Activated naive CD8-positive, alpha-beta T cell treated with anti-CD3 and anti-CD28 coated beads, Interleukin-2, amount 50 U/mL, for 16 hours (primary cell): Measurements from ENCODE around the gene PNMA8C.
A peak's percentile ranks its signal among the peaks of the same experiment; 100 is the strongest.
"Not testable (repeated sequence)": the region's sequence is repeated elsewhere in the genome, so short reads cannot be mapped to it uniquely, and the experiment has no call there.

Experiments
- DNase-seq: peaks from one replicate; pipeline ENCODE4 v3.0.0-alpha.2; 2020; ENCODE audit warnings: low read depth, low spot score

Gene PNMA8C

DNA sequence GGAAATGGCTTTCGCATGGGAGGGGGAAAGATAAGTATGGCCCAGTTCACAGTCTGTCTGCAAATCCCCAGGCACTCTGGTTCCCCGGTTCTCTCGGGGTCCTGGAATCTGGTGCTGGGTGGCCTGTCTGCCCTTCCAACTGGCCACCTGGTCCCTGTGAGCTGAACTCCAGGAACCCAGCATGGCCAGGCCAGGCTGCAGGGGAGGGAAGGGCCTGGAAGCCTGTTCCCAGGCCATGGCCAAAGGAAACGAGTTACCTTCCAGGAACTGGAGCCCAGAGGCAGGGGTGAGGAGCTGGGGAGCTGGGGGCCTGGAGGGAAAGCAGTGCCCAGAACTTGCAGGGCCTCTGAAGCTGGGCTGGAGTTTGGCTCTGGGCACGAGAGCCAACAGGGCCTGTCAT lies 19.1 kb upstream of the PNMA8C start:
- no peak for DNase-seq

DNA sequence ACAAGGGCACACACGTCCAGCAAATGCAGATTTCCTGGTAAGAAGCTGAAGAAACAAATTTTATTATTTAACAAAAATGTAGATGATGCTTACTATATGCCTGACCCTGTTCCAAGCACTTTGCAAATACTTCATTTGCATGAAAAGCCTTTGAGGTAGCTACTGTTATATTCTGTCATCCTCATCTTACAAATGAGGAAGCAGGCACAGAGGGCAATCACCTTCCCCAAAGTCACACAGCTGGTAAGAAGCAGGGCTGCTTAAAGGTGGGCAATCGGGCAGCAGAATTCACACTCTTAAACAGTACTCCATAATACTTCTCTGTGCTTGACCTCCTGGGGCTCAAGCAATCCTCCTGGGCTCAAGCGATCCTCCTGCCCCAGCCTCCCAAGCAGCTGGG lies 18.3 kb upstream of the PNMA8C start:
- DNase-seq, result no peak

DNA sequence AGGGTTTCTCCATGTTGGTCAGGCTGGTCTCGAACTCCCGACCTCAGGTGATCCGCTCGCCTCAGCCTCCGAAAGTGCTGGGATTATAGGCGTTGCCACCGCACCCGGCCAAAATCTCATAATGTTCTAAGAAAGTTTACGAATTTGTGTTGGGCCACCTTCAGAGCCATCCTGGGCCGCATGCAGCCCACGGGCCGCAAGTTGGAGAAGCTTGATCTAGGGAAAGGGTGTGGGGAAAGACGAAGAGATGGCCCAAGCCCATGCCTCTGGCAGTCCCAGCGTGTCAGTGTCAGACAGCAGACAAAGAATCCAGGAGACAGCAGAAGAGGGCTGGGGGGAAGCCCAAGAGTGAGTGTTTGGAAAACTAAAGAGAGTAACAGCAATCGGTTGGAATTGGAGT lies 17.3 kb upstream of the PNMA8C start:
- no peak for DNase-seq

DNA sequence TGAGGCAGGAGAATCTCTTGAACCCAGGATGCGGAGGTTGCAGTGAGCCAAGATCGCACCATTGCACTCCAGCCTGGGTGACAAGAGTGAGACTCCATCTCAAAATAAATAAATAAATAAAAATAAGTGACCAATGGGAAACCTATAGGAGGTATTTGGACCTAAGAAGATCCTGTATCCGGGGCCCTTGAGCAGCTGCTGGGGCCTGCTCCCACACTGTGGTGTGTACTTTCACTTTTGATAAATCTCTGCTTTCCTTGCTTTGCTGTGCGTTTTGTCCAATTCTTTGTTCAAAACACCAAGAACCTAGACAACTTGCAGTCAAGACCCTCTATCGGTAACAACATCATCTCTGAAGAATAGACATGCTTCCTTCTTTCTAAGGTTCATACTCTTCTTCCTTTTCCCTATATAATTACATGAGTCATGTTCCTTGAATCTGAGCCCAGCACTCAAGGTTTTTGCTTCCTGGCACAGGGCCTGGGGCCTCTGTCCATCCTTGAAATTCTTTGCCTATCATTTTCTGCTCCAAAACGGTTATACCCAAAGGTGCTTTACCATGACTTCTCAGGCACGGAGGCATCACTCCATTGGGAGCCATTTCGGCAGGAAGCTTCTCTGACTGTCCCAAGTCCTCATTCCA lies 14.2 kb upstream of the PNMA8C start:
- DNase-seq, result no peak

DNA sequence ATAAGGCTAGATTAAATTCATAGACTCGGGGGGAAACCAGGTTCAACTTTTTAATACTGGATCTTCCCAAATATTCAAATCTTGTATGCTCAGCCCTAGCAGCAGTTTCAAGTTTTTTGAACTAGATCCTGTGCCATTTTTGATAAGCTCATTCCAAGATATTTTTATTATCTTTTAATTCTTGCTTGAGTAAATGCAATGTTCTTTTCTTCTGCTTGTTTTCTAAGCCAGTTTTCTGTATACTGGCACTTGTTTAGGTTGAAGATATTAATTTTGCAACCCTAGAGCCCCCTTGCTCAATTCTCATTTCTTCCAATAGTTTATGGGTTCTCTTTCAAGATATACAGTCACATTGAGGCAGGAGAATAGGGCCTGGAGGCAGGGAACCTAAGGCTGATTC lies 13.1 kb upstream of the PNMA8C start:
- DNase-seq, result no peak

DNA sequence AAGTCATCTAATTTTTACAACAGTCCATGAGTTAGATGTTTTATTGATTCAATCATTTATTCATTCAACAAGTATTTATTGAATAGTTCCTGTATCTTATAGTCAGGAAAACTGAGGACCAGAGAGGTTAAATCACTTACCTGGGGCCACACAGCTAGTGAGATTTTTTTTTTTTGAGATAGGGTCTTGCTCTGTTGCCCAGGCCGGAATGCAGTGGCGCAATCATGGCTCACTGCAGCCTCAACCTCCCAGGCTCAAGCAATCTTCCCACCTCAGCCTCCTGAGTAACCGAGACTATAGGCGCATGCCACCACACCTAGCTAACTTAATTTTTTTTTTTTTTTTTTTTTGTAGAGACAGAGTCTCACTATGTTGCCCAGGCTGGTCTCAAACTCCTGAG lies 7.0 kb upstream of the PNMA8C start:
- not testable (repeated sequence) for DNase-seq

DNA sequence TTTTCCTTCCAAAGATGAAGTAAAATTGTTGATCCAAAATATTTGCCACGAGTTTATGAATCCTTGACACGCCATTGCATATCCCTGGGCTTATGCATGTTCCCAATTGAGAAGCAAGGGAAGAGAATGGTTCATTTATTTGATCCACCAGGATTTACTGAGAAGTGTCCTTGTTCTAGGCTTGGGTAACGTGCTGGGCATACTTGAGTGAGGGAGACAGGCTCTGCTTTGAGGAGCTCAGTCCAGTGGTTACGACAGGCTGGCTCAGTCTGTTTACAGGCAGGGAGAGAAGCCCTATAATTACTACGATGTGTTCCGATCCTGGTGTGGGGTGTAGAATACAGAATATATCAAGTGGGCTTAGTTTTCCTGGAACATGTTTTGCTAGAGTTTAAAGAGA lies 6.3 kb upstream of the PNMA8C start:
- no peak for DNase-seq

DNA sequence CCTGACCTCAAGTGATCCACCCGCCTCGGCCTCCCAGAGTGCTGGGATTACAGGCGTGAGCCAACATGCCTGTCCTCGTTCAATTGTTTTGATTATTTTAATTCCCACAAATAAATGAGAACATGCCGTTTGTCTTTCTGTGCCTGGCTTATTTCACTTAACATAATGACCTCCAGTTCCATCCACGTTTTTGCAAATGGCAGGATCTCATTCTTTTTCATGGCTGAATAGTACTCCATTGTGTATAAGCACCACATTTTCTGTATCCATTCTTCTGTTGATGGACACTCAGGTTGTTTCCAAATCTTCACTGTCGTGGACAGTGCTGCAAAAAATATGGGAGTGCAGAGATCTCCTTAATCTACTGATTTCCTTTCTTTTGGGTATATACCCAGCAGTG lies 4.7 kb upstream of the PNMA8C start:
- DNase-seq, result not testable (repeated sequence)

DNA sequence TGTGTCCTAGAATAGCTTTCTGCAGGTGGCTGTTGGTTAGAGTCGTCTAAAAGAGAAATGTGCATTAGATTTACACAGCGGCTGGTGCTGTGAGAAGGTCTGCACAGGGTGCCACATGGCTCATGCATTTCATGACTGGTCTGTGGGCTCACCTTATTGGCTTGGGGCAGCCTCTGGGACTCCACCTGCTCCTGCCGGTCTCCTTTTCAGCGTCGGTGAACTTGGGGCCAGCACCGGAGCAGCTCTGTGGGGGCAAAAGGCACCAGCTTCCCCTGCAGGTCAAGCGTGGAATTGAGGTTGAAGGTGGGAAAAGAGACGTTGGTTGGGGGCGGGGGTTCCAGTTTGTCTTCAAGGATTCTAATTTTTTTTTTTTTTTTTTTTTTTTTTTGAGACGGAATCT lies 3.1 kb upstream of the PNMA8C start:
- no peak for DNase-seq

DNA sequence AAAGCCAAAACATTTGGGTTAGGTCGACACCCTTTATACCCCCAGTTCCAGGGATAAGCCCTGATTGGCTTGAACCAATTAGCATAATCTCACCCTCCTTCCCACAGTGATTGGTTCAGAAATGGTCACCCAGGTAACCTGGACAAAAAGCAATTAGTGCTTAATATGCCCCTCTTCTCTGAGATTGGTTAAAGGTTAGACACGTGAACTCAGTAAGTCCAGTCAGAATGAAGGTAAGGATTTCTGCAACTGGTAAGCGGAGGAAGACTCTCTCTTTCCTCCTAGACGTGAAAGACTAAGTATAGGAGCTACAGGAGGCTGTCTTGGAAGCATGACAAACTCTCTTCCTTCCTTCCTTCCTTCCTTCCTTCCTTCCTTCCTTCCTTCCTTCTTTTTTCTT lies 1.3 kb upstream of the PNMA8C start:
- no peak for DNase-seq

DNA sequence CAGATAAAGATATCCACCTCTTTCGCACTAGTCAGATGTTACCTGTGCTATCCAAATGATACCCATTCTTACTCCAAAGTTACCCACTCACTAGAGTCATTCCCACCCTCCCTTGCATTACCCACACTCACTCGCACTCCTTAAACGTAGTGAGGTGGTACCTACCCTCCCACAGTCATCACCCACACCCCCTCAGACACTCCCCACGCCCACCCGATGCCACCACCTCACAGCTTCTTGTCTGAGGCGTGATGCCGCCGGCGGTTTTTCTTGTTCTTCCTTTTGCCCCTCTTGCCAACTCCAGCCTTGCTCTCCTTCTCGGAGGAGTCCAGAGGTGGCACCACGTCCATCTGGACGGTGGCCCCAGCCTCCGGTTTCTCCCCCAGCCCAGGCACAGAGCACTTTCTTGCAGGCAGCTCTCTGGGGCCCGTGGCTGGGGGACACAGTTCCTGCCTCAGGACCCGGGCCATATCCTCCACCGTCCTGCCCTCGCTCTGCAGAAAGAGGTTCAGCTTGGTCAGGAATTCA lies 1.2 kb downstream of the PNMA8C start:
- no peak for DNase-seq

DNA sequence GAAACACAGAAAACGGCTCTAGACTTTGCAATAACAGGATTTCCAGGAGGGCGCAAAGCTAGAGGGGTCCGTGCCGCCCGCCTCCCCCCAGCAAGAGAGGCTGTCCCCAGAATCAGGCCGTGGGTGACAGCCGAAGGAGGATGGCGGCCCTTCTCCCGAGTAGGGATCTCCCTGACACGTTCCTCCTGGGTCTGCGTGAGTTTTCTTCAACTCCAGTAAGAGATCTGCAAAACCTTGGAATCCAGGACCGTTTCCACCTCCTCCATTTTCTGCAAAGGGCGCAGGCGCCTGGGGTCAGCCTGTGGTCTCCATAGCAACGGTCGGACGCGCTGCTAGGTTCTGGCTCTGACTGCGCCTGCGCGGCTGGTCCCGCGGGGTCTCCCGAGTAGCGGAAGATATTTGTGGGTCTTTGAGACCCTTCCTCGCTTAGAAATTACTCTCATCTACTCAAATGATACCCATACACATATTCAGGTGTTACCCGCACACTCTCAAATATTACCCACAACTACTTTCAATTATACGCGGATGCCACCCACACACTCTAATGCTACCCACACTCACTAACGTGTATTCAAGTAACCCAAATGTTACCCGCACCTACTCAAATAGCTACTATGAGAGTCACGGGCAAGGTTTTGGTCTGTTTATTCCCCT lies 2.1 kb downstream of the PNMA8C start:
- peak; percentile 30 for DNase-seq

DNA sequence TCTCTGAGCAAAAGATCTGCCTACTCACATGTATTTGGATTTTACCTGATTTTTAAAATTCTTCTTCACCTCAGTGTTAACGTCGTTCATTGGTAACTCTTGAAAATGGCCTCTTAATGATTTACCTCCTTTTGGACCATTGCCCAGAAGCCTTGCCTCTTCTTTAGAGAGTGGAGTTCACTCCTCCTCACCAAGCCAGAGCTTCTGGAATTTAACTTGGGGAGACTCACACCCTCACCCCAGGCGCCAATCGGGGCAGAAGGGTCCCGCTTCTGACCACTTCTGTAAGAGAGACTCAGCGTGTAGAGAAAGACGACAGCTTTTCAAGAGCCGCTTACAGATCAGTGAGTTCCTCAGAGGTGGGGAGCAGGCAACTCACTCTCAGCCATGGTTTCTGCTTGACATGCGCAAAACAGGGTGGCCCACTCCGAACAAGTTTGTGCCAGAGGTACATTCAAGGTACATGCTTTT lies 2.7 kb downstream of the PNMA8C start:
- no peak for DNase-seq

DNA sequence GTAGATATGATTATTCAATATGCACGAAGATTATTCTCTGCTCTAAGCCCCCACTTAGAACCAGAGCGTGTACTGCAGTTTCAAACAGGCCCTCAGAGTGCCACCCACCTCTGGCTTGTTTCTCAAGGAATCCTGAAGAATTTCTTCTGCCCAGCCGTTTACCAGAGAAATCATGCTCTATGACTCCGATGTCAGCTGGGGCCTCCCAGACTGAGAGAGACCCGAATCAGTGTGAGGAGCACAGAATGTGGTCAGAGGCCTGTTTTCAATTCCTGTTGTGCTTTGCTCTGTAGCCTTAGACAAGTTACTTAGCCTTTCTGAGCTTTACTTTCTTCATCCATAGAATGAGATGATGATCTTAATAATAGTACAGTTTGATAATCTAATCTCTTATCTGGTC lies 5.5 kb downstream of the PNMA8C start:
- DNase-seq, result no peak

DNA sequence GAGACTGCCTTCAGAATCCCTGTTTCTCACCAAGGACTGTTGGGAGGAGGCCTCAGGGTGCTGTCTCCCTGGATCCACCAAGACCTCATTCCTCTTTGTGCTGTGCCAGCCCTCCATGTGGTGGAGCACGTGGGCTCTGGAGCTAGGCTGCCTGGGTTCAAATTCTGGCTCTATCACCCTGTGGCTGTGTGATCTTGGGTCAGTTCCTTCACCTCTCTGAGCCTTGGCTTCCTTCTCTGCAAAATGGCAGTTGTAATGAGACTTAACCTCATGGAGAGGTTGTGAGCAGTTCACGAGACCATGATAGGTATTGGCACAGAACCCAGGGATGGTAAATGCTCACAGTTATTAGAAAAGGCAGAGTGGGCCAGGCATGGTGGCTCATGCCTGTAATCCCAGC lies 6.4 kb downstream of the PNMA8C start:
- DNase-seq, result no peak

DNA sequence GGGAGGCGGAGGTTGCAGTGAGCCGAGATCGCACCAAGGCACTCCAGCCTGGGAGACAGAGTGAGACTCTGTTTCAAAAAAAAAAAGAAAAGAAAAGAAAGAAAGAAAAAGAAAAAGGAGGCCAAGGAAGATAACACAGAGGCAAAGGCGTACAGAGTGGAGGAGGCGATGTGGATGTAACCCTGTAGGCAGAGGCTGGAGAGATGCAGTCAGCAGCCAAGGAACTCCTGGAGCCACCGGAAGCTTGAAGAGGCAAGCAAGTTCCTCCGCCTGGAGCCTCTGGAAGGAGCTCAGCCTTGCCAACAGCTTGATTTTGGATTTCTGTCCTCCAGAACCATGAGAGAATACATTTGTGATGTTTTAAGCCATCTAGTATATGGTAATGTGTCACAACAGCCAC lies 8.7 kb downstream of the PNMA8C start:
- DNase-seq, result no peak

DNA sequence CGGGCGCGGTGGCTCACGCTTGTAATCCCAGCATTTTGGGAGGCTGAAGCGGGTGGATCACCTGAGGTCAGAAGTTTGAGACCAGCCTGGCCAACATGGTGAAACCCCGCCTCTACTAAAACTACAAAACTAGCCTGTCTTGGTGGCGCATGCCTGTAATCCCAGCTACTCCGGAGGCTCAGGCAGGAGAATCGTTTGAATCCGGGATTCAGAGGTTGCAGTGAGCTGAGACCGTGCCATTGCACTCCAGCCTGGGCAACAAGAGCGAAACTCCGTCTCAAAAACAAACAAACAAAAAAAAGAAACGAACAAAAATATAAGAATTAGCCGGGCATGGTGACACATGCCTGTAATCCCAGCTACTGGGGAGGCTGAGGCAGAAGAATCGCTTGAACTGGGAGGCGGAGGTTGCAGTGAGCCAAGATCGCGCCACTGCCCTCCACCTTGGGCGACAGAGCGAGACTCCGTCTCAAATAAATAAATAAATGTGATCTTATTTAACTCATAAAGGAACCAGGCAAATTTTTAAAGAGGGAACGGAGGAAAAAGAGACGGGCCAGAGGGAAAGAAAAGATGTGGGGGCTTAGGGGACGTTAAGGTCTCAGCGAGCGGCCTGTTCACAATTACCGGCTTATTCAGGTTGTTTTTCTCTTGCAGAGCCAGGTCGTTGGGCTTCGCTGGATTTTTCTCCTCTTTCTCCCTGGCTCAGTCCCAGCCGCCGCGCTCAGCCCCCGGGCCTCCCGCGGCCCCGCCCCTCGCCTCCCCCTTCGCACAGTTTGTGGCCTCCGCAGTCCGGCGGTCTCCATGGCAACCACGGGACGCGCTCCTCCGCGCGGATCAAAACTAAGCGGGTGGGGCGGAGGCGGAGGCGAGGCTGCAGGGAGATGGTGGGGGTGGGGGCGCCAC lies 12.7 kb downstream of the PNMA8C start:
- DNase-seq, result not testable (repeated sequence)

DNA sequence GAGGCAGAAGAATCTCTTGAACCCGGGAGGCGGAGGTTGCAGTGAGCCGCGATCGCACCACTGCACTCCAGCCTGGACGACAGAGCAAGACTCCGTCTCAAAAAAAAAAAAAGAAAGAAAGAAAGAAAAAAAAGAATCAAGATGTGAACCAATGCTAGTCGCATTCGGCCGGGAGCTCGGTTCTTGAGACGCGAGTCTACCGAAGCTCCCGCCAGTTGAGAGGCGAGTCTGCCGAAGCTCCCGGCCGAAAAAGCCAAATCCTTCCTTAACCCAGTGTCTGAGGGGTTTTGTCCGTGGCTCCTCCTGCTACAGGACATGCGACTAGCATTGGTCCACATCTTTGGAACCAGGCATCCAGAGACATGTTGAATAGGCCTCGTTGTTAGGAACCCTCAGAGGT lies 13.8 kb downstream of the PNMA8C start:
- not testable (repeated sequence) for DNase-seq

DNA sequence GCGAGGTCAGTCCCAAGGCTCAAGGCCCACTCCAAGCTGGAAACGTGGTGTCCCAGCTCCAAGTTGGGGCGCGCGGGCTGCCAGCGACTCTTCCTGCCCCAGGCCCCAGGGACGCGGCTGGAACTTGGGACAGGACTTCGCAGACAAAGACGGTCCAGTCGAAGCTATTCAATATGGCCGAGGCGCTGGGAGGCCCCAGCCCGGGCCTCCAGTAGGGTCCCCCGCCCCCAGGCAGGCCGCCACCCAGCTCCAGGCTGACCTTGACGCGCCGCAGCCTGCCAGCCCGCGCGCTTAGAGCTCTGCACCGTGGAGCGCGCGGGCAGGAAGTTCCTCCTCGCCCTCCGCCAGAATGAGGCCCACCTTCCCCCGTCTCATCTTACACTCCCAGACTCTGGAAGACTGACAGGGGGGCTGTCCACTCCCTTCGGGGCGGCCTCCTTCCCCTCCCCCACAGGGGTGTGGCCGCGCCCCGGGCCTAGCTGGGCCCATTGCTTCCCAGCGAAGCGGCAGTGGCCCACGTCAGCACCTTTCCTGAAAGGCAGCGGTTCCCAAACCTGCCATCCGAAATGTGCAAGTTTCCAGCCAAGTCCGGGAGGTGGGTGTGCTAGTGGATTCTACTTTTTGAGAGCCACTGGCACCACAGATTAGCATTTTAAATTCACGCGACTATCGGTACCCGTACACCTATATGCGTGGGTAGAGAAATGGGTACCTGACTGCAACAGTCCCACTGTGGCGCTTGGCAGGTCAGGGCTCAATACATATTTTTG lies 15.3 kb downstream of the PNMA8C start, which contains the start of gene CCDC8:
Gene CCDC8 (minus strand): TSS at position 303 of the 770 bp plus-strand sequence. CDS start 754 bp downstream, outside the sequence.
- DNase-seq, result no peak

DNA sequence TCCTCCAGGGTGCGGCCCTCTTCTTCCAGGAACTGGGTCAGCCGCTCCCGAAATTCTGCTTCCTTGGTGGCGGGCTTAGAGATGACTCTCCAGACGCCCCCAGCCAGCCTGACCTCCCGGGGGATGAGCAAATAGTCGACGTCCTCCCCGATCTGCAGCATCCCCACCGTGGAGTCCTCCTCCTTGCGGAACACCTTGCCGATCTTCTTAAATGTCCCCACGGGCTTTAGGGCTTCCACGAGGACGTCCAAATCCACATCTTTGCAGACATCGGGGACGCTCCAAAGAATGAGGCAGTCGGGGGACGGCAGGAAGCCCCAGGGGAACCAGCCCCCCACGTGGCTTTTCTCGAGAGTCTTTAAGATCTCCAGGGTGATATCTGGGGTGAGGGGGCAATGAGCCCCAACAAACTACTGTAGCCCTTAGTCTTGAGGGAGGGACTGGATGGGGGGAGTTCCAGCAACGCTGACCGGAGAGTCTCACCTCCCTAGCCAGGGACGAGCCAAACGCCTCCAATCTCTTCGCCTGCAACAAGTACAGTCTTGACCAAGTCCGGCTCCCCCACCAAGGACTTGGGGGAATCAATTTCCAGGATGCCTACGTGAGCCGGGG lies 16.0 kb downstream of the PNMA8C start:
- DNase-seq, result no peak
